Measurements from ENCODE around the gene MPI.
"Not testable (repeated sequence)": the region's sequence is repeated elsewhere in the genome, so short reads cannot be mapped to it uniquely, and the experiment has no call there.

Gene MPI

GRCh38 chr15:74913799-74914198, 24.0 kb downstream of the MPI start:
- H3K9me3 Mint-ChIP-seq; H3K4me3 Mint-ChIP-seq; H3K27me3 Mint-ChIP-seq (ENCODE audit: low read depth); H3K4me1 Mint-ChIP-seq (ENCODE audit: low read depth): not testable (repeated sequence)
- peak overlapping the region; percentile 45 for H3K27ac Mint-ChIP-seq
- peaks cover 10% of the 10 kb centered on the region for H3K36me3 Mint-ChIP-seq (ENCODE audit: low read depth)

GRCh38 chr15:74917676-74918075, 27.8 kb downstream of the MPI start:
- no peak overlapping the region for H3K27ac Mint-ChIP-seq
- H3K4me1 Mint-ChIP-seq (ENCODE audit: low read depth): peaks cover 2% of the 10 kb centered on the region
- H3K36me3 Mint-ChIP-seq (ENCODE audit: low read depth): peaks cover 32% of the 10 kb centered on the region
- no peak overlapping the region for H3K4me3 Mint-ChIP-seq
- H3K9me3 Mint-ChIP-seq: no peaks in the 10 kb centered on the region
- no peaks in the 10 kb centered on the region for H3K27me3 Mint-ChIP-seq (ENCODE audit: low read depth)

- H3K9me3 Mint-ChIP-seq: no peaks in the 10 kb centered on the region
- no peaks in the 10 kb centered on the region for H3K27me3 Mint-ChIP-seq (ENCODE audit: low read depth)
- no peak overlapping the region for H3K27ac Mint-ChIP-seq
- peaks cover 5% of the 10 kb centered on the region for H3K4me1 Mint-ChIP-seq (ENCODE audit: low read depth)
- no peak overlapping the region for H3K4me3 Mint-ChIP-seq
- peaks cover 39% of the 10 kb centered on the region for H3K36me3 Mint-ChIP-seq (ENCODE audit: low read depth)
Observed at GRCh38 chr15:74920456-74920855, 30.6 kb downstream of the MPI start.

- H3K4me3 Mint-ChIP-seq: no peak overlapping the region
- H3K27me3 Mint-ChIP-seq (ENCODE audit: low read depth): no peaks in the 10 kb centered on the region
- no peak overlapping the region for H3K27ac Mint-ChIP-seq
- H3K36me3 Mint-ChIP-seq (ENCODE audit: low read depth): peaks cover 37% of the 10 kb centered on the region
- peaks cover 5% of the 10 kb centered on the region for H3K4me1 Mint-ChIP-seq (ENCODE audit: low read depth)
- no peaks in the 10 kb centered on the region for H3K9me3 Mint-ChIP-seq
Observed at GRCh38 chr15:74924525-74924924, 34.7 kb downstream of the MPI start.

DNA sequence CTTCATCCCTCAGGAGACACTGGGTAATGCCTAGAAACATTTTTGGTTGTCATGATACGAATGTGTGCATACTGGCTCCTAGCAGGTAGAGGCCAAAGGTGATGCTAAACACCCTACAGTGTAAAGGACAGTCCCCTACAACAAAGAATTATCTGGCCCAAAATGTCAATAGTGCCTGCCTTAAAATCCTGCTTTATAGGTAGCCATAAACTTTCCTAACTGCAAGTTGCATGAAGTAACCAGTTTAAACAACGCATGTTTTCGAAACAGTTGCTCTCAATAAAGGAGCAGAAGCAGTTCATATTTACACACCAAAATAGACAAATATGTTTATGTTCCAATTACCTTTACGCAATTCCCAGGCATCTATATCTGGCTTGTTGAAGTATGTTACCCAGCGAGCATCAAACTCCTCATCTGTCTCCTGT, 38.9 kb downstream of the MPI start:
- H3K4me3 Mint-ChIP-seq: no peak overlapping the region

GRCh38 chr15:74933573-74933972, 43.7 kb downstream of the MPI start:
- peaks cover 25% of the 10 kb centered on the region for H3K4me1 Mint-ChIP-seq (ENCODE audit: low read depth)
- H3K27me3 Mint-ChIP-seq (ENCODE audit: low read depth): no peaks in the 10 kb centered on the region
- peaks cover 20% of the 10 kb centered on the region for H3K36me3 Mint-ChIP-seq (ENCODE audit: low read depth)
- no peak overlapping the region for H3K4me3 Mint-ChIP-seq
- no peaks in the 10 kb centered on the region for H3K9me3 Mint-ChIP-seq
- H3K27ac Mint-ChIP-seq: no peak overlapping the region

More for the DNA sequence above, 38.9 kb downstream of the MPI start:
- peaks cover 23% of the 10 kb centered on the region for H3K36me3 Mint-ChIP-seq (ENCODE audit: low read depth)
- H3K4me1 Mint-ChIP-seq (ENCODE audit: low read depth): peaks cover 10% of the 10 kb centered on the region
- no peaks in the 10 kb centered on the region for H3K27me3 Mint-ChIP-seq (ENCODE audit: low read depth)
- no peaks in the 10 kb centered on the region for H3K9me3 Mint-ChIP-seq
- H3K27ac Mint-ChIP-seq: no peak overlapping the region

DNA sequence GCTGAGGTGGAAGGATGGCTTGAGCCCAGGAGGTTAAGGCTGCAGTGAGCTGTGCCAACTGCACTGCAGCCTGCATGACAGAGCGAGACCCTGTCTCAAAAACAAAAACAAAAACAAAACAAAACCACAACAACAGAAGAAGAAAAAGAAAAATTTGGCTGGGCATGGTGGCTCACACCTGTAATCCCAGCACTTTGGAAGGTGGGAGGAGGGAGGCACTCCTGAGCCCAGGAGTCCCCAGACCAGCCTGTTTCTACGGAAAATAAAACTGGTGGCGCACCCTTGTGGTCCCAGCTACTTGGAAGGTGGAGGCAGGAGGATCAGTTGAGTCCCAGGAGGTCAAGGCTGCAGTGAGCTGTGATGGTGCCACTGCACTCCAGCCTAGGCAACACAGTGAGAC, 45.4 kb downstream of the MPI start:
- Mint-ChIP-seq H3K36me3 (ENCODE audit: low read depth) (peaks cover 15% of the 10 kb centered on the region), H3K4me1 (ENCODE audit: low read depth) (peaks cover 25% of the 10 kb centered on the region), H3K4me3 (peak overlapping the region; percentile 68), H3K27ac (peak overlapping the region; percentile 38)
- not testable (repeated sequence) for H3K9me3 Mint-ChIP-seq; H3K27me3 Mint-ChIP-seq (ENCODE audit: low read depth)

- H3K36me3 Mint-ChIP-seq (ENCODE audit: low read depth): peaks cover 8% of the 10 kb centered on the region
Observed at GRCh38 chr15:74937272-74937589, 47.4 kb downstream of the MPI start.

GRCh38 chr15:74937590-74938371, 47.9 kb downstream of the MPI start, which contains the start of gene COX5A:
Gene COX5A (minus strand): TSS chr15:74938073. CDS start chr15:74938014, 59 bp downstream.
- H3K9me3 Mint-ChIP-seq: no peaks in the 10 kb centered on the region
- no peaks in the 10 kb centered on the region for H3K27me3 Mint-ChIP-seq (ENCODE audit: low read depth)
- peak within 1 kb of the TSS; percentile 90 for H3K27ac Mint-ChIP-seq
- peak within 1 kb of the TSS; percentile 87 for H3K4me3 Mint-ChIP-seq
- H3K4me1 Mint-ChIP-seq (ENCODE audit: low read depth): peaks cover 20% of the 10 kb centered on the region
- peaks cover 6% of the 10 kb centered on the region for H3K36me3 Mint-ChIP-seq (ENCODE audit: low read depth)

More at GRCh38 chr15:74937272-74937589, 47.4 kb downstream of the MPI start:
- no peaks in the 10 kb centered on the region for H3K9me3 Mint-ChIP-seq
- H3K27ac Mint-ChIP-seq: peak overlapping the region; percentile 88
- no peaks in the 10 kb centered on the region for H3K27me3 Mint-ChIP-seq (ENCODE audit: low read depth)
- H3K4me3 Mint-ChIP-seq: peak overlapping the region; percentile 87
- H3K4me1 Mint-ChIP-seq (ENCODE audit: low read depth): peaks cover 22% of the 10 kb centered on the region

DNA sequence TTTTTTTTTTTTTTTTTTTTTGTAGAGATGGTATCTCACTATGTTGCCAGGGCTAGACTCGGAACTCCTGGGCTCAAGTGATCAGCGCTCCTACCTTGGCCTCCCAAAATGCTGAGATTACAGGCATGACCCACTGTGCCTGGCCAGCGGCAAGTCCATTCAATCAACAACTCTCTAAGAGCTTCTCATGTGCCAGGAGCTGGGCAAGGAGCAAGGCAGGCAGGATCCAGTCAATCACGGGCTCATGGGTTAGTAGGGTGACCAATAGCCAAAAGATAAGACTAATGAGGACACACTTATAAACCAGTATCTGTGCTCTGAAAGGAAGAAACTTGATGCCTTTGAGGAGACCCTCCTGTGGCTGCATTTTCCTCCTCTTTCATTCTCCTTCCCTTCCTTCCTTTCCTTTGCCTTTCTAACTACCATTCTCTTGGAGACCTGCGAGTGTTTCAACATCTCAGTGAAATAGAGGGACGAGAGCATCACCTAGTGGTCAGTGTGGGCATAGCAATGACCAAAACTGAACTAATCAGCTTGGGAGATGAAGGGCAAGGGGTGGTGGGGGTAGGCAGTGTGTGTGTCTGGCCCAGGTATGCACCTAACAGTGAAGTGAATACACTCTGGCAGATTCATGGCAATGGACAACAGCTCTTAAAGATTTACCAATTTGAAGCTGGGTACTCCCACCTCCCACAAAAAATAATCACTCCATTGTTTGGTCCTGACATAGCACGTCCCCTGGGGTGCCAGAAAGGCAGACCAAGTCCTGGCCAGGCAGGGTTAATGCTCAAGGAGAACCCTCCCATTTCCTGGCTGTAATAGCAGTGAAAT, 60.5 kb downstream of the MPI start:
- H3K9me3 Mint-ChIP-seq: no peaks in the 10 kb centered on the region
- no peak overlapping the region for H3K4me3 Mint-ChIP-seq
- H3K4me1 Mint-ChIP-seq (ENCODE audit: low read depth): peaks cover 8% of the 10 kb centered on the region
- H3K36me3 Mint-ChIP-seq (ENCODE audit: low read depth): no peaks in the 10 kb centered on the region
- H3K27ac Mint-ChIP-seq: no peak overlapping the region
- no peaks in the 10 kb centered on the region for H3K27me3 Mint-ChIP-seq (ENCODE audit: low read depth)

GRCh38 chr15:74951006-74951405, 61.2 kb downstream of the MPI start:
- Mint-ChIP-seq H3K27ac (no peak overlapping the region), H3K4me3 (no peak overlapping the region)

More at GRCh38 chr15:74951006-74951405, 61.2 kb downstream of the MPI start:
- Mint-ChIP-seq H3K36me3 (ENCODE audit: low read depth) (no peaks in the 10 kb centered on the region), H3K4me1 (ENCODE audit: low read depth) (peaks cover 8% of the 10 kb centered on the region), H3K27me3 (ENCODE audit: low read depth) (no peaks in the 10 kb centered on the region), H3K9me3 (no peaks in the 10 kb centered on the region)

Data from T-helper 1 cell treated with Interleukin-12 subunit alpha and Interleukin-12 subunit beta and Interleukin-4 antibody, amounts not matched to agents 30 μg/mL and 1 μg/mL, for 36 hours (primary cell).